OCI-LY3 (cell line): ENCODE measurements around the gene EHBP1.

ENCODE experiments used
- CTCF ChIP-seq: fragments of 200-600, 300-600 bp; sonication (generic); IDR thresholded peaks from 2 replicates; pipeline ENCODE4 v1.5.1; 2014; ENCODE audit warnings: antibody characterized with exemption, low read length, low read depth
- EZH2phosphoT487 ChIP-seq: fragments of 200-600 bp; shearing (Covaris generic); IDR thresholded peaks from 2 replicates; pipeline ENCODE4 v1.6.1; 2018; ENCODE audit warnings: antibody characterized with exemption, mixed run types, low read depth

GRCh38 chr2:62744603-62745002, 39.1 kb downstream of the EHBP1 start:
- TF ChIP-seq CTCF, result no peak
- TF ChIP-seq EZH2phosphoT487, result no peak
